ENCODE results near the gene PGBD5. TPM values are rescaled to one million over a fixed set of nuclear protein-coding genes. Genes with fewer than 3 reads are reported as not detected.

Gene PGBD5
- total and polyA plus RNA-seq, 2 donors (not counting 1 experiment from before 2014, with no cell fraction given), result 0.10 to 0.17 TPM

- Histone ChIP-seq H3K4me3 (replicated peaks in 1 of 4; ENCODE audit: control extremely low read depth in 1 of 4, insufficient read depth in 1 of 4, low read depth in 3 of 4, low read length in 4 of 4) (no peak overlapping the region), H3K27me3 (ENCODE audit: control insufficient read depth, insufficient read depth, low read length) (no peaks in the 10 kb centered on the region), H3K9me3 (ENCODE audit: control insufficient read depth, insufficient read depth, low read depth, low read length) (no peaks in the 10 kb centered on the region), H3K36me3 (ENCODE audit: control insufficient read depth, insufficient read depth, low read length) (no peaks in the 10 kb centered on the region), H3K79me2 (ENCODE audit: control insufficient read depth, insufficient read depth, low read length) (no peaks in the 10 kb centered on the region), H3K27ac (ENCODE audit: insufficient read depth, low read length) (no peak overlapping the region), H2AFZ (ENCODE audit: low read length) (no peak overlapping the region), H4K20me1 (ENCODE audit: control insufficient read depth, extremely low read depth, insufficient read depth, low read length) (no peaks in the 10 kb centered on the region), H3K4me1 (ENCODE audit: control insufficient read depth, extremely low read depth, insufficient read depth, low read length) (no peaks in the 10 kb centered on the region), H3K4me2 (ENCODE audit: extremely low read depth, insufficient read depth, low read length) (no peak overlapping the region), H3K9ac (ENCODE audit: insufficient read depth, low read length) (no peak overlapping the region)
- no peak for DNase-seq (ENCODE audit: low read depth in 2 of 2)
- no peak for TF ChIP-seq CTCF (conservative IDR thresholded peaks at IDR 0.05 in 1 of 2, IDR thresholded peaks at IDR 0.05 in 1 of 2; ENCODE audit: low read depth in 1 of 2, low read length in 2 of 2)
- no peak for TF ChIP-seq EZH2 (IDR thresholded peaks at IDR 0.05; ENCODE audit: low read length, missing control alignments)
These were observed 34.2 kb downstream of the PGBD5 start for GRCh38 chr1:230391776-230392535.

- no peak overlapping the region for H3K4me3 ChIP-seq (replicated peaks in 1 of 4; ENCODE audit: control extremely low read depth in 1 of 4, insufficient read depth in 1 of 4, low read depth in 3 of 4, low read length in 4 of 4)
- H3K27ac ChIP-seq (ENCODE audit: insufficient read depth, low read length), result no peak overlapping the region
- no peak for DNase-seq (ENCODE audit: low read depth in 2 of 2)
- no peaks in the 10 kb centered on the region for H3K27me3 ChIP-seq (ENCODE audit: control insufficient read depth, insufficient read depth, low read length)
- TF ChIP-seq CTCF (conservative IDR thresholded peaks at IDR 0.05 in 1 of 2, IDR thresholded peaks at IDR 0.05 in 1 of 2; ENCODE audit: low read depth in 1 of 2, low read length in 2 of 2) (no peak), EZH2 (IDR thresholded peaks at IDR 0.05; ENCODE audit: low read length, missing control alignments) (no peak)
- H3K4me1 ChIP-seq (ENCODE audit: control insufficient read depth, extremely low read depth, insufficient read depth, low read length), result no peaks in the 10 kb centered on the region
- H3K9ac ChIP-seq (ENCODE audit: insufficient read depth, low read length), result no peak overlapping the region
- no peaks in the 10 kb centered on the region for H3K36me3 ChIP-seq (ENCODE audit: control insufficient read depth, insufficient read depth, low read length)
- H3K9me3 ChIP-seq (ENCODE audit: control insufficient read depth, insufficient read depth, low read depth, low read length), result no peaks in the 10 kb centered on the region
- H2AFZ ChIP-seq (ENCODE audit: low read length), result no peak overlapping the region
- no peaks in the 10 kb centered on the region for H3K79me2 ChIP-seq (ENCODE audit: control insufficient read depth, insufficient read depth, low read length)
- H3K4me2 ChIP-seq (ENCODE audit: extremely low read depth, insufficient read depth, low read length), result no peak overlapping the region
- H4K20me1 ChIP-seq (ENCODE audit: control insufficient read depth, extremely low read depth, insufficient read depth, low read length), result no peaks in the 10 kb centered on the region
These were observed 35.8 kb downstream of the PGBD5 start for GRCh38 chr1:230390371-230390770.

GRCh38 chr1:230387876-230388275 is 38.3 kb downstream of the PGBD5 start:
- H3K79me2 ChIP-seq (ENCODE audit: control insufficient read depth, insufficient read depth, low read length), result no peaks in the 10 kb centered on the region
- H3K4me2 ChIP-seq (ENCODE audit: extremely low read depth, insufficient read depth, low read length), result no peak overlapping the region
- H3K4me3 ChIP-seq (replicated peaks in 1 of 4; ENCODE audit: control extremely low read depth in 1 of 4, insufficient read depth in 1 of 4, low read depth in 3 of 4, low read length in 4 of 4), result no peak overlapping the region
- H2AFZ ChIP-seq (ENCODE audit: low read length), result no peak overlapping the region
- no peaks in the 10 kb centered on the region for H4K20me1 ChIP-seq (ENCODE audit: control insufficient read depth, extremely low read depth, insufficient read depth, low read length)
- H3K9me3 ChIP-seq (ENCODE audit: control insufficient read depth, insufficient read depth, low read depth, low read length), result no peaks in the 10 kb centered on the region
- no peak overlapping the region for H3K9ac ChIP-seq (ENCODE audit: insufficient read depth, low read length)
- no peak for TF ChIP-seq CTCF (conservative IDR thresholded peaks at IDR 0.05 in 1 of 2, IDR thresholded peaks at IDR 0.05 in 1 of 2; ENCODE audit: low read depth in 1 of 2, low read length in 2 of 2)
- no peak for TF ChIP-seq EZH2 (IDR thresholded peaks at IDR 0.05; ENCODE audit: low read length, missing control alignments)
- H3K4me1 ChIP-seq (ENCODE audit: control insufficient read depth, extremely low read depth, insufficient read depth, low read length), result no peaks in the 10 kb centered on the region
- H3K27me3 ChIP-seq (ENCODE audit: control insufficient read depth, insufficient read depth, low read length), result no peaks in the 10 kb centered on the region
- no peak for DNase-seq (ENCODE audit: low read depth in 2 of 2)
- no peaks in the 10 kb centered on the region for H3K36me3 ChIP-seq (ENCODE audit: control insufficient read depth, insufficient read depth, low read length)
- H3K27ac ChIP-seq (ENCODE audit: insufficient read depth, low read length), result no peak overlapping the region

Measured in fibroblast of lung (primary cell).